ENCODE measurements around the gene SCYGR7. TPM values are rescaled to one million over a fixed set of nuclear protein-coding genes. Genes with fewer than 3 reads are reported as not detected.

SCYGR7 gene
- total and polyA plus RNA-seq, 10 of the 15 experiments (the other 5 are each of a cell fraction or from before 2014, with no cell fraction given): not detected

DNA sequence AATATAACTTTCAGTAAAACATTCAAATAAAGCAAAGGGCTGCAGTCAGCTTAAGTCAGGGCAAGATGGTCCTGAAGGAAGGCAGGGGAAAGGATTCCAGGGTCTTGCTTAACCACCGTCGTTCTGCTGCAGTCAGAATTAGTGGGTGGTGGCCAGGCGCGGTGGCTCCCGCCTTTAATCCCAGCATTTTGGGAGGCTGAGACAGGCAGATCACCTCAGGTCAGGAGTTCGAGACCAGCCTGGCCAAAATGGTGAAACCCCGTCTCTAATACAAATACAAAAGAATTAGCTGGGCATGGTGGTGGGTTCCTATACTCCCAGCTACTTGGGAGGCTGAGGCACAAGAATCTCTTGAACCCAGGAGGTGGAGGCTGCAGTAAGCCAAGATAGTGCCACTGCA is 17.1 kb upstream of the SCYGR7 start (continued):
- TF ChIP-seq, protein P1, sequence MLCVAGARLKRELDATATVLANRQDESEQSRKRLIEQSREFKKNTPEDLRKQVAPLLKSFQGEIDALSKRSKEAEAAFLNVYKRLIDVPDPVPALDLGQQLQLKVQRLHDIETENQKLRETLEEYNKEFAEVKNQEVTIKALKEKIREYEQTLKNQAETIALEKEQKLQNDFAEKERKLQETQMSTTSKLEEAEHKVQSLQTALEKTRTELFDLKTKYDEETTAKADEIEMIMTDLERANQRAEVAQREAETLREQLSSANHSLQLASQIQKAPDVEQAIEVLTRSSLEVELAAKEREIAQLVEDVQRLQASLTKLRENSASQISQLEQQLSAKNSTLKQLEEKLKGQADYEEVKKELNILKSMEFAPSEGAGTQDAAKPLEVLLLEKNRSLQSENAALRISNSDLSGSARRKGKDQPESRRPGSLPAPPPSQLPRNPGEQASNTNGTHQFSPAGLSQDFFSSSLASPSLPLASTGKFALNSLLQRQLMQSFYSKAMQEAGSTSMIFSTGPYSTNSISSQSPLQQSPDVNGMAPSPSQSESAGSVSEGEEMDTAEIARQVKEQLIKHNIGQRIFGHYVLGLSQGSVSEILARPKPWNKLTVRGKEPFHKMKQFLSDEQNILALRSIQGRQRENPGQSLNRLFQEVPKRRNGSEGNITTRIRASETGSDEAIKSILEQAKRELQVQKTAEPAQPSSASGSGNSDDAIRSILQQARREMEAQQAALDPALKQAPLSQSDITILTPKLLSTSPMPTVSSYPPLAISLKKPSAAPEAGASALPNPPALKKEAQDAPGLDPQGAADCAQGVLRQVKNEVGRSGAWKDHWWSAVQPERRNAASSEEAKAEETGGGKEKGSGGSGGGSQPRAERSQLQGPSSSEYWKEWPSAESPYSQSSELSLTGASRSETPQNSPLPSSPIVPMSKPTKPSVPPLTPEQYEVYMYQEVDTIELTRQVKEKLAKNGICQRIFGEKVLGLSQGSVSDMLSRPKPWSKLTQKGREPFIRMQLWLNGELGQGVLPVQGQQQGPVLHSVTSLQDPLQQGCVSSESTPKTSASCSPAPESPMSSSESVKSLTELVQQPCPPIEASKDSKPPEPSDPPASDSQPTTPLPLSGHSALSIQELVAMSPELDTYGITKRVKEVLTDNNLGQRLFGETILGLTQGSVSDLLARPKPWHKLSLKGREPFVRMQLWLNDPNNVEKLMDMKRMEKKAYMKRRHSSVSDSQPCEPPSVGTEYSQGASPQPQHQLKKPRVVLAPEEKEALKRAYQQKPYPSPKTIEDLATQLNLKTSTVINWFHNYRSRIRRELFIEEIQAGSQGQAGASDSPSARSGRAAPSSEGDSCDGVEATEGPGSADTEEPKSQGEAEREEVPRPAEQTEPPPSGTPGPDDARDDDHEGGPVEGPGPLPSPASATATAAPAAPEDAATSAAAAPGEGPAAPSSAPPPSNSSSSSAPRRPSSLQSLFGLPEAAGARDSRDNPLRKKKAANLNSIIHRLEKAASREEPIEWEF (IDR thresholded peaks at IDR 0.05; ENCODE audit: insufficient replicate concordance, low read depth, low read length): no peak
- TF ChIP-seq SIX5 (IDR thresholded peaks at IDR 0.05; ENCODE audit: low read depth, low read length, severe bottlenecking) (no peak), POLR2A (IDR thresholded peaks at IDR 0.05; ENCODE audit: low read depth, low read length) (no peak), BHLHE40 (IDR thresholded peaks at IDR 0.05; ENCODE audit: borderline replicate concordance in 1 of 2, low read depth in 2 of 2, low read length in 1 of 2) (no peak), RAD51 (IDR thresholded peaks at IDR 0.05) (no peak)

DNA sequence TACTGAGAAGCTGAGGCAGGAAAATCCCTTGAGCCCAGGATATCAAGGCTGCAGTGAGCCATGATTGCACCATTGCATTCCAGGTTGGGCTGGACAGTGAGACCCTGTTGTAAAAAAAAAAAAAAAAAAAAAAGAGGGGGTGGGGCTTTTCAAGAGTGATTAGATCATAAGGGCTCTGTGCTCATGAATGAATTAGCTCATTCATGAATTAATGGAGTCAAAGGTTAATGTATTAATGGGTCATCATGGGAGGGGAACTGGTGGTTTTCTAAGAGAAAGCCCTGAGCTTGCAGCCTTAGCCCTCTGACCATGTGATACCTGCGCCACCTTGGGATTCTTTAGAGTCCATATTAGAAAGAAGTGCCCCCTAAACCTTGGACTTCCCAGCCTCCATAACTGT is 14.8 kb upstream of the SCYGR7 start:
- FAIRE-seq: no peak
- Histone ChIP-seq H3K4me1 (ENCODE audit: control insufficient read depth, insufficient read depth, low read length) (no peaks in the 10 kb centered on the region), H3K4me3 (no peak overlapping the region), H2AFZ (ENCODE audit: control insufficient read depth, low read depth, low read length) (no peak overlapping the region), H3K27me3 (replicated peaks in 1 of 2; ENCODE audit: control insufficient read depth in 2 of 2, insufficient read depth in 2 of 2, low read length in 1 of 2) (peaks cover 0 to 2% of the 10 kb centered on the region in 2 experiments; a peak in 1 of 4 replicates), H3K79me2 (ENCODE audit: control insufficient read depth, insufficient read depth, low read length) (no peaks in the 10 kb centered on the region), H4K20me1 (ENCODE audit: control insufficient read depth, insufficient read depth) (no peaks in the 10 kb centered on the region), H3K9ac (ENCODE audit: control insufficient read depth, insufficient read depth, low read length) (no peak overlapping the region), H3K36me3 (ENCODE audit: control insufficient read depth in 2 of 2, insufficient read depth in 2 of 2, low read length in 1 of 2) (no peaks in the 10 kb centered on the region), H3K27ac (ENCODE audit: control insufficient read depth, insufficient read depth) (no peak overlapping the region), H3K4me2 (ENCODE audit: control insufficient read depth, insufficient read depth) (no peak overlapping the region), H3K9me3 (replicated peaks; ENCODE audit: control insufficient read depth, insufficient read depth, low read length) (no peaks in the 10 kb centered on the region)
- no peak for ATAC-seq
- in situ Hi-C loops (cut with MboI): no loop called here
- intact Hi-C loops (cut with micrococcal nuclease; ENCODE audit: unreplicated experiment): no loop called here
- BruUV-seq (replicated peaks): no TSS peak
- DNase-seq (ENCODE audit: low read depth, low spot score): no peak
- ChIA-PET SMC1A (ENCODE audit: uncharacterized antibody, unreplicated experiment) (interaction anchor here (0.6 kb wide), 1 partner anchor 72 kb away, joined by 3 read pairs; no protein-coding TSS in a partner anchor), POLR2A (no interaction called here), RAD21 (ENCODE audit: unreplicated experiment) (no interaction called here), CTCF (interaction anchor here (0.6 to 0.9 kb wide), 2 partner anchors 11 to 442 kb away, joined by 3 read pairs; no protein-coding TSS in a partner anchor)
- 94% methylated on average over 1 of the region's 1 CpG for WGBS (ENCODE audit: insufficient coverage, insufficient replicate concordance, low lambda C conversion rate, missing lambda C conversion rate)
- TF ChIP-seq, protein P2, sequence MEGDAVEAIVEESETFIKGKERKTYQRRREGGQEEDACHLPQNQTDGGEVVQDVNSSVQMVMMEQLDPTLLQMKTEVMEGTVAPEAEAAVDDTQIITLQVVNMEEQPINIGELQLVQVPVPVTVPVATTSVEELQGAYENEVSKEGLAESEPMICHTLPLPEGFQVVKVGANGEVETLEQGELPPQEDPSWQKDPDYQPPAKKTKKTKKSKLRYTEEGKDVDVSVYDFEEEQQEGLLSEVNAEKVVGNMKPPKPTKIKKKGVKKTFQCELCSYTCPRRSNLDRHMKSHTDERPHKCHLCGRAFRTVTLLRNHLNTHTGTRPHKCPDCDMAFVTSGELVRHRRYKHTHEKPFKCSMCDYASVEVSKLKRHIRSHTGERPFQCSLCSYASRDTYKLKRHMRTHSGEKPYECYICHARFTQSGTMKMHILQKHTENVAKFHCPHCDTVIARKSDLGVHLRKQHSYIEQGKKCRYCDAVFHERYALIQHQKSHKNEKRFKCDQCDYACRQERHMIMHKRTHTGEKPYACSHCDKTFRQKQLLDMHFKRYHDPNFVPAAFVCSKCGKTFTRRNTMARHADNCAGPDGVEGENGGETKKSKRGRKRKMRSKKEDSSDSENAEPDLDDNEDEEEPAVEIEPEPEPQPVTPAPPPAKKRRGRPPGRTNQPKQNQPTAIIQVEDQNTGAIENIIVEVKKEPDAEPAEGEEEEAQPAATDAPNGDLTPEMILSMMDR (IDR thresholded peaks at IDR 0.05 in 2 of 3, conservative IDR thresholded peaks at IDR 0.05 in 1 of 3; ENCODE audit: control insufficient read depth in 2 of 3, extremely low read depth in 1 of 3, insufficient read depth in 1 of 3, low read depth in 3 of 3, low read length in 3 of 3): no peak
- TF ChIP-seq EED (IDR thresholded peaks at IDR 0.05; ENCODE audit: low read depth) (no peak), SREBF1 (IDR thresholded peaks at IDR 0.05; ENCODE audit: low read length) (no peak), NFXL1 (IDR thresholded peaks at IDR 0.05; ENCODE audit: borderline replicate concordance) (no peak)
- TF ChIP-seq, protein P3, sequence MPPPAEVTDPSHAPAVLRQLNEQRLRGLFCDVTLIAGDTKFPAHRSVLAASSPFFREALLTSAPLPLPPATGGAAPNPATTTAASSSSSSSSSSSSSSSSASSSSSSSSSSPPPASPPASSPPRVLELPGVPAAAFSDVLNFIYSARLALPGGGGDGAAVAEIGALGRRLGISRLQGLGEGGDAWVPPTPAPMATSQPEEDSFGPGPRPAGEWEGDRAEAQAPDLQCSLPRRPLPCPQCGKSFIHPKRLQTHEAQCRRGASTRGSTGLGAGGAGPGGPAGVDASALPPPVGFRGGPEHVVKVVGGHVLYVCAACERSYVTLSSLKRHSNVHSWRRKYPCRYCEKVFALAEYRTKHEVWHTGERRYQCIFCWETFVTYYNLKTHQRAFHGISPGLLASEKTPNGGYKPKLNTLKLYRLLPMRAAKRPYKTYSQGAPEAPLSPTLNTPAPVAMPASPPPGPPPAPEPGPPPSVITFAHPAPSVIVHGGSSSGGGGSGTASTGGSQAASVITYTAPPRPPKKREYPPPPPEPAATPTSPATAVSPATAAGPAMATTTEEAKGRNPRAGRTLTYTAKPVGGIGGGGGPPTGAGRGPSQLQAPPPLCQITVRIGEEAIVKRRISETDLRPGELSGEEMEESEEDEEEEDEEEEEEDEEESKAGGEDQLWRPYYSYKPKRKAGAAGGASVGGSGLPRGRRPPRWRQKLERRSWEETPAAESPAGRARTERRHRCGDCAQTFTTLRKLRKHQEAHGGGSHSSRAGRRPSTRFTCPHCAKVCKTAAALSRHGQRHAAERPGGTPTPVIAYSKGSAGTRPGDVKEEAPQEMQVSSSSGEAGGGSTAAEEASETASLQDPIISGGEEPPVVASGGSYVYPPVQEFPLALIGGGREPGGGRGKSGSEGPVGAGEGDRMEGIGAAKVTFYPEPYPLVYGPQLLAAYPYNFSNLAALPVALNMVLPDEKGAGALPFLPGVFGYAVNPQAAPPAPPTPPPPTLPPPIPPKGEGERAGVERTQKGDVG (CRISPR knock-in tag; IDR thresholded peaks at IDR 0.05): no peak

All from GM12878 (cell line).